Stimulated activated CD8-positive, alpha-beta memory T cell treated with anti-CD3 and anti-CD28 coated beads, Interleukin-12 subunit alpha, Interleukin-12 subunit beta, amount 100 ng/mL, for 24 hours (primary cell): ENCODE data around the gene TRMT10B.
"Not testable (repeated sequence)": the region's sequence is repeated elsewhere in the genome, so short reads cannot be mapped to it uniquely, and the experiment has no call there.

ENCODE experiments used
- DNase-seq: peaks from one replicate; pipeline ENCODE4 v3.0.0-alpha.2; 2020; ENCODE audit errors: extremely low read depth

TRMT10B gene

GRCh38 chr9:37751186-37751585, 2.4 kb upstream of the TRMT10B start:
- no peak for DNase-seq

- DNase-seq, result not testable (repeated sequence)
These were observed 1.9 kb upstream of the TRMT10B start for GRCh38 chr9:37751704-37752103.

- not testable (repeated sequence) for DNase-seq
These were observed 1.5 kb upstream of the TRMT10B start for GRCh38 chr9:37752112-37752511.

GRCh38 chr9:37752642-37753488, 740 bp upstream of the TRMT10B start:
- DNase-seq, result no peak

- DNase-seq, result no peak
These were observed 5.1 kb downstream of the TRMT10B start for GRCh38 chr9:37758747-37759146.

GRCh38 chr9:37760416-37761161, 7.0 kb downstream of the TRMT10B start:
- no peak for DNase-seq

- no peak for DNase-seq
These were observed 7.9 kb downstream of the TRMT10B start for GRCh38 chr9:37761511-37761910.

GRCh38 chr9:37765263-37765662, 11.7 kb downstream of the TRMT10B start:
- DNase-seq, result not testable (repeated sequence)

- DNase-seq, result no peak
These were observed 15.7 kb downstream of the TRMT10B start for GRCh38 chr9:37769306-37769705.

GRCh38 chr9:37769995-37770394, 16.4 kb downstream of the TRMT10B start:
- DNase-seq, result no peak

GRCh38 chr9:37775216-37775919, 21.8 kb downstream of the TRMT10B start:
- DNase-seq, result no peak

- no peak for DNase-seq
These were observed 22.7 kb downstream of the TRMT10B start for GRCh38 chr9:37776328-37776727.

- no peak for DNase-seq
These were observed 24.9 kb downstream of the TRMT10B start for GRCh38 chr9:37778534-37778933.

GRCh38 chr9:37784291-37784615, 30.6 kb downstream of the TRMT10B start:
- no peak for DNase-seq

GRCh38 chr9:37784616-37785483, 31.2 kb downstream of the TRMT10B start, which contains the start of gene EXOSC3:
EXOSC3 (minus strand) TSS chr9:37785064; CDS start chr9:37785044, 20 bp downstream.
- DNase-seq, result peak; percentile 74

- DNase-seq, result no peak
These were observed 33.5 kb downstream of the TRMT10B start for GRCh38 chr9:37787059-37787458.

- no peak for DNase-seq
These were observed 34.7 kb downstream of the TRMT10B start for GRCh38 chr9:37788332-37788731.

- no peak for DNase-seq
These were observed 36.5 kb downstream of the TRMT10B start for GRCh38 chr9:37790096-37790495.

GRCh38 chr9:37792122-37792521, 38.5 kb downstream of the TRMT10B start:
- no peak for DNase-seq

- no peak for DNase-seq
These were observed 42.6 kb downstream of the TRMT10B start for GRCh38 chr9:37796232-37796631.

GRCh38 chr9:37798677-37799076, 45.1 kb downstream of the TRMT10B start:
- no peak for DNase-seq
